ENCODE data around the gene CCDC47. TPM values are rescaled to one million over a fixed set of nuclear protein-coding genes. Genes with fewer than 3 reads are reported as not detected.

CCDC47 gene
- total RNA-seq, 2 donors from 2014 or later = 57.3 to 65.7 TPM

DNA sequence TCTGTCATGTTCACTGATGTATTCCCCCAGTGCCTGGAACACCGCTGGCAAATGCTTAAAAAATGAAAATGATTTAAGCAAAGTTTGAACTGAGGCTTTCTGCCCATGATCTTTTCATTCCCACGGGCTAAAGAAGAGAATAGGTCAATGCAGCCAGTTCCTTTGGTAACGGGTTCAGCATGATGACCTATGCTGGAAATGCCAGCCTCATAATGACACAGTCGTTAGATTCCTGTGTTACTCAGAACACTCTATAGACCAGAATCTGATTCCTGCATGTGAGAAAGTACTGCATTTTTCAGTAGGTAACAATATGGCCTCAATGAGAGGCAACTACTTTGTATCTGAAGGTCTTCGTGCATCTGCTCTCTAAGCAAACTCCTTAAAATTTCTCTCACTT is 54.4 kb downstream of the CCDC47 start:
- Mint-ChIP-seq H3K27me3 (ENCODE audit: insufficient read depth) (no peaks in the 10 kb centered on the region), H3K4me3 (no peak overlapping the region), H3K4me1 (no peaks in the 10 kb centered on the region), H3K9me3 (no peaks in the 10 kb centered on the region), H3K27ac (no peak overlapping the region), H3K36me3 (ENCODE audit: low read depth) (peaks cover 13% of the 10 kb centered on the region)
- no peak overlapping the region for H3K9ac ChIP-seq (ENCODE audit: extremely low read depth, low read length, poor library complexity, severe bottlenecking)
- DNase-seq = no peak
- H3K27ac ChIP-seq (ENCODE audit: low read depth, low read length) = no peak overlapping the region
- WGBS, 2 experiments (ENCODE audit: insufficient coverage in 1 of 2, insufficient read length in 1 of 2) = 90 to 92% methylated on average over 4 to 5 of the region's 5 CpGs
- no peak overlapping the region for H3K4me3 ChIP-seq (ENCODE audit: low read length)
- H3K4me1 ChIP-seq (ENCODE audit: control insufficient read depth, insufficient read depth, low read length) = no peaks in the 10 kb centered on the region
- H3K27me3 ChIP-seq (ENCODE audit: control insufficient read depth, insufficient read depth, low read length, poor library complexity, severe bottlenecking) = no peaks in the 10 kb centered on the region
- no peaks in the 10 kb centered on the region for H3K9me3 ChIP-seq (ENCODE audit: control insufficient read depth, low read length)
- H3K36me3 ChIP-seq (ENCODE audit: control insufficient read depth, insufficient read depth, low read length) = peaks cover 28% of the 10 kb centered on the region
- TF ChIP-seq, protein P1, sequence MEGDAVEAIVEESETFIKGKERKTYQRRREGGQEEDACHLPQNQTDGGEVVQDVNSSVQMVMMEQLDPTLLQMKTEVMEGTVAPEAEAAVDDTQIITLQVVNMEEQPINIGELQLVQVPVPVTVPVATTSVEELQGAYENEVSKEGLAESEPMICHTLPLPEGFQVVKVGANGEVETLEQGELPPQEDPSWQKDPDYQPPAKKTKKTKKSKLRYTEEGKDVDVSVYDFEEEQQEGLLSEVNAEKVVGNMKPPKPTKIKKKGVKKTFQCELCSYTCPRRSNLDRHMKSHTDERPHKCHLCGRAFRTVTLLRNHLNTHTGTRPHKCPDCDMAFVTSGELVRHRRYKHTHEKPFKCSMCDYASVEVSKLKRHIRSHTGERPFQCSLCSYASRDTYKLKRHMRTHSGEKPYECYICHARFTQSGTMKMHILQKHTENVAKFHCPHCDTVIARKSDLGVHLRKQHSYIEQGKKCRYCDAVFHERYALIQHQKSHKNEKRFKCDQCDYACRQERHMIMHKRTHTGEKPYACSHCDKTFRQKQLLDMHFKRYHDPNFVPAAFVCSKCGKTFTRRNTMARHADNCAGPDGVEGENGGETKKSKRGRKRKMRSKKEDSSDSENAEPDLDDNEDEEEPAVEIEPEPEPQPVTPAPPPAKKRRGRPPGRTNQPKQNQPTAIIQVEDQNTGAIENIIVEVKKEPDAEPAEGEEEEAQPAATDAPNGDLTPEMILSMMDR (conservative IDR thresholded peaks at IDR 0.05) = no peak

DNA sequence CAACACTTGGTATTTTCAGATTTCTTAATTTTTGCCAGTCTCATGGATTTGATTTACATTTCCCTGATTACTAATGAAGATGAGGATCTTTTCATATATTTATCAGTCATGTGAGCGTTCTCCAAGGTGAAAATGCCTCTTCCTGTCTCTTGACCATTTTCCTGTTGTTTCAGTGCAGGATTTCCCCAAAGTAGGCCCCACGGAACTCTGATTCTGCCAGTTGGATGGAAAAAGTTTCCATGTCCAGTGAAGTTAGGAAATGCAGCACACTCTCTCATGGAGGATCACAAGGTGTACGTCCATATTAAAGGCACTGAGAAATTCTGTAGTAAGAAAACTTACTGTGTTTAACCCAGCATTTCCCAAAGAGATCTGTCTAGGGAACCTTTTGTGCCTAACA is 57.0 kb downstream of the CCDC47 start:
- no peaks in the 10 kb centered on the region for H3K4me1 ChIP-seq (ENCODE audit: control insufficient read depth, insufficient read depth, low read length)
- no peak for DNase-seq
- H3K9ac ChIP-seq (ENCODE audit: extremely low read depth, low read length, poor library complexity, severe bottlenecking) = no peak overlapping the region
- H3K36me3 ChIP-seq (ENCODE audit: control insufficient read depth, insufficient read depth, low read length) = peaks cover 29% of the 10 kb centered on the region
- TF ChIP-seq, protein P1 (conservative IDR thresholded peaks at IDR 0.05) = no peak
- no peak overlapping the region for H3K27ac ChIP-seq (ENCODE audit: low read depth, low read length)
- no peaks in the 10 kb centered on the region for H3K9me3 ChIP-seq (ENCODE audit: control insufficient read depth, low read length)
- no peaks in the 10 kb centered on the region for H3K27me3 ChIP-seq (ENCODE audit: control insufficient read depth, insufficient read depth, low read length, poor library complexity, severe bottlenecking)
- Mint-ChIP-seq H3K27me3 (ENCODE audit: insufficient read depth) (no peaks in the 10 kb centered on the region), H3K27ac (no peak overlapping the region), H3K4me3 (no peak overlapping the region), H3K4me1 (no peaks in the 10 kb centered on the region), H3K36me3 (ENCODE audit: low read depth) (peaks cover 27% of the 10 kb centered on the region), H3K9me3 (no peaks in the 10 kb centered on the region)
- no peak overlapping the region for H3K4me3 ChIP-seq (ENCODE audit: low read length)
- 95 to 100% methylated on average over 2 to 3 of the region's 3 CpGs for WGBS, 2 experiments (ENCODE audit: insufficient coverage in 1 of 2, insufficient read length in 1 of 2)

DNA sequence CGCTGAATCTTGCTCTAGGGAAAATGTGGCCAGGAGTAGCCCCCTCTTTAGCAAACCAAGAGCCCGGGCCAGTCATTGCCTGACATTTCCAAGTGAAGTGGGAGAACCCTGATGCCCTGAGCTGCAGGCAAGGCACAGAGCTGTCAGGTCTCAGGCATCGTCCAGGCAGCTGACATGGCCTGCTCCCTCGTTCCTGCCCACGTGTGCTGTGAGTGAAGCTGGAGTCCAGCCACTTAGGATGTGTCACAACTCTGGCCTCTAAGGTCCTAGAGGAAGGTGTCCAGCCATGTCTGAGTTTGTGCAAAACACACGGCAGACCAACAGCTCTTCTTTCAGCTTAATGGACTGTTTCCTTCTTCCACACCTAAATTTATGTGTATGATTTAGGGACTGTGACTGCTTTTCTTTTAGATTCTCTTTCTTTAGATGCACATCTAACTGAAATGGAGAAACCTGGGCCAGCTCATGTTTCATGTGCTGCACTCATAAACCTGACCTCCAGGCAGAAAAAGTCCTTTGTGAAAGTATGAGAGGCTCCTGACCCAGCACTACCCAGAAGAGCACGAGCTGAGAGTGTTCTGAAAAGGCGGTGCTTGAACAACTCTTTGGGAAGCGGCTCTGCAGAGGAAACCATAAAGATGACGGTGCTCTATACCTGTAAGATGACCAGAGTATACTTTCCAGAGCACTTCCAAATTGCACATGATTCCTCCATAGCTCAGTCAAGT is 58.7 kb downstream of the CCDC47 start:
- Histone ChIP-seq H3K4me3 (ENCODE audit: low read length) (no peak overlapping the region), H3K9me3 (ENCODE audit: control insufficient read depth, low read length) (no peaks in the 10 kb centered on the region), H3K9ac (ENCODE audit: extremely low read depth, low read length, poor library complexity, severe bottlenecking) (no peak overlapping the region), H3K36me3 (ENCODE audit: control insufficient read depth, insufficient read depth, low read length) (peaks cover 41% of the 10 kb centered on the region), H3K4me1 (ENCODE audit: control insufficient read depth, insufficient read depth, low read length) (no peaks in the 10 kb centered on the region), H3K27me3 (ENCODE audit: control insufficient read depth, insufficient read depth, low read length, poor library complexity, severe bottlenecking) (no peaks in the 10 kb centered on the region), H3K27ac (ENCODE audit: low read depth, low read length) (no peak overlapping the region)
- Mint-ChIP-seq H3K36me3 (ENCODE audit: low read depth) (peaks cover 35% of the 10 kb centered on the region), H3K4me1 (no peaks in the 10 kb centered on the region), H3K27me3 (ENCODE audit: insufficient read depth) (no peaks in the 10 kb centered on the region), H3K4me3 (no peak overlapping the region), H3K27ac (no peak overlapping the region), H3K9me3 (no peaks in the 10 kb centered on the region)
- 91 to 95% methylated on average over 9 to 10 of the region's 10 CpGs for WGBS, 2 experiments (ENCODE audit: insufficient coverage in 1 of 2, insufficient read length in 1 of 2)
- DNase-seq = no peak
- TF ChIP-seq, protein P1 (conservative IDR thresholded peaks at IDR 0.05) = no peak

Measured in endodermal cell (in vitro differentiated cells).